Suprapubic skin (tissue), 4 donors: Measurements from ENCODE around the gene PRMT7. TPM values are rescaled to one million over a fixed set of nuclear protein-coding genes. Genes with fewer than 3 reads are reported as not detected.

ENCODE experiments used
- DNase-seq, 2 donors: peaks; one replicate each; pipeline ENCODE4 v3.0.0-alpha.2; 2019; ENCODE audit warnings: low spot score in 2 of 2
- H3K27ac ChIP-seq: fragments of 200-600 bp; sonication (generic); one replicate; pipeline ENCODE4 v1.5.1; 2019
- H3K27me3 ChIP-seq: fragments of 200-600 bp; sonication (generic); one replicate; pipeline ENCODE4 v1.5.1; 2019
- H3K36me3 ChIP-seq: fragments of 200-600 bp; sonication (generic); one replicate; pipeline ENCODE4 v1.5.1; 2019
- H3K4me1 ChIP-seq: fragments of 200-600 bp; sonication (generic); one replicate; pipeline ENCODE4 v1.5.1; 2019
- H3K4me3 ChIP-seq: fragments of 200-600 bp; sonication (generic); one replicate; pipeline ENCODE4 v1.5.1; 2019; ENCODE audit warnings: mild to moderate bottlenecking
- H3K9me3 ChIP-seq: fragments of 200-600 bp; sonication (generic); one replicate; pipeline ENCODE4 v1.5.1; 2019
- EP300 ChIP-seq: sonication (generic); formaldehyde crosslinking; IDR thresholded peaks from one replicate; pipeline ENCODE4 v1.6.1; 2017; ENCODE audit warnings: antibody characterized with exemption
- POLR2A ChIP-seq, 2 donors: fragments of 450-650 bp; IDR thresholded peaks; one replicate each; pipeline ENCODE4 v1.6.1; 2017; ENCODE audit warnings: antibody characterized with exemption in 2 of 2, mild to moderate bottlenecking in 2 of 2, moderate library complexity in 2 of 2
- POLR2AphosphoS5 ChIP-seq, 3 donors: sonication (generic); formaldehyde crosslinking; IDR thresholded peaks; one replicate each; pipeline ENCODE4 v1.6.1; 2017; ENCODE audit warnings: antibody characterized with exemption in 3 of 3
- WGBS: methylation state at CpG from one replicate; pipeline ENCODE4 v1.1.5; 2018; 5-methylcytosine and 5-hydroxymethylcytosine counted together
- total RNA-seq, 4 donors: library from RNA; depleted of rRNA; stranded (reverse); fragments of >200 nt; gene quantifications; one replicate each; pipeline ENCODE4 v1.1.0, GENCODE V29; 2016
- TF ChIP-seq, protein P1 (sequence below), 2 donors: fragments of 200-600 bp in 1 of 2; fragments of 450-650 bp in 1 of 2; sonication (generic) in 1 of 2; IDR thresholded peaks; one replicate each; pipeline ENCODE4 v1.5.1; 2016 to 2019; ENCODE audit warnings: antibody characterized with exemption in 2 of 2, mild to moderate bottlenecking in 1 of 2, moderate library complexity in 1 of 2

The PRMT7 gene
- total RNA-seq, 4 donors from 2014 or later, result 38.8 to 101 (median 69.9) TPM

DNA sequence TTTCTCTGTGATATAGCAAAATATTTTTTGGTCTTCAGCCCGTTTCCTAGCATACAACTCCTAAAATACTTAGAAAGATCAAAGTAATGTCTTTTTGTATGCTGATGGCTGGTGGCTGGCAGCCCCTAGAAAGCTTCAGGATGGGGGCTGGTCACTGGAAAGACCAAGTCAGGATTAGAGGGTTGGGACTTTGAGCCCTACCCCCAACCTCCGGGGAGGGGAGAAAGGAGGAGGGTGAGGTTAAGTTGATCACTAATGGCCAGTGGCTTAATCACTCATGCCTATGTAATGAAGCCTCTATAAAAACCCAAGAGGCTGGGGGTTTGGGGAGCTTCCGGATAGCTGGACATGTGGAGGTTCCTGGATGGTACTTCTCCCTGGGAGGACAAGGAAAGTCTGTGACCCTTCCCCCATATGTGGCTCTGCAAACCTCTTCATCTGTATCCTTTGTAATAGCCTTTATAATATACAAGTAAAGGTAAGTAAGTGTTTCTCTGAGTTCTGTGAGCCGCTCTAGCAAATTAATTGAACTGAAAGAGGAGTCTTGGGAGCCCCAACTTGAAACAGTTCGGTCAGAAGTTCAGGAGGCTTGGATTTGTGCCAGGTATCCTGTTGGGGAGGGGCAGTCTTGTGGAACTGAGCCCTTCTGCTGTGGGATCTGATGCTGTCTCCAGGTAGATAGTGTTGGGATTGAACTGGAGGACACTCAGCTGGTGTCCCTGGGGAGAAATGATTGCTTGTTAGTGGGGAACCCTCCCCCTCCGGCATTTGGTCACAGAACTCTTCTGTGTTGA is 43.0 kb upstream of the PRMT7 start:
- TF ChIP-seq POLR2A (IDR thresholded peaks at IDR 0.05) (no peak), EP300 (no peak), POLR2AphosphoS5 (IDR thresholded peaks at IDR 0.05) (no peak)
- TF ChIP-seq, protein P1, sequence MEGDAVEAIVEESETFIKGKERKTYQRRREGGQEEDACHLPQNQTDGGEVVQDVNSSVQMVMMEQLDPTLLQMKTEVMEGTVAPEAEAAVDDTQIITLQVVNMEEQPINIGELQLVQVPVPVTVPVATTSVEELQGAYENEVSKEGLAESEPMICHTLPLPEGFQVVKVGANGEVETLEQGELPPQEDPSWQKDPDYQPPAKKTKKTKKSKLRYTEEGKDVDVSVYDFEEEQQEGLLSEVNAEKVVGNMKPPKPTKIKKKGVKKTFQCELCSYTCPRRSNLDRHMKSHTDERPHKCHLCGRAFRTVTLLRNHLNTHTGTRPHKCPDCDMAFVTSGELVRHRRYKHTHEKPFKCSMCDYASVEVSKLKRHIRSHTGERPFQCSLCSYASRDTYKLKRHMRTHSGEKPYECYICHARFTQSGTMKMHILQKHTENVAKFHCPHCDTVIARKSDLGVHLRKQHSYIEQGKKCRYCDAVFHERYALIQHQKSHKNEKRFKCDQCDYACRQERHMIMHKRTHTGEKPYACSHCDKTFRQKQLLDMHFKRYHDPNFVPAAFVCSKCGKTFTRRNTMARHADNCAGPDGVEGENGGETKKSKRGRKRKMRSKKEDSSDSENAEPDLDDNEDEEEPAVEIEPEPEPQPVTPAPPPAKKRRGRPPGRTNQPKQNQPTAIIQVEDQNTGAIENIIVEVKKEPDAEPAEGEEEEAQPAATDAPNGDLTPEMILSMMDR (IDR thresholded peaks at IDR 0.05), result no peak
- DNase-seq, result no peak
- Histone ChIP-seq H3K9me3 (no peaks in the 10 kb centered on the region), H3K36me3 (no peaks in the 10 kb centered on the region), H3K4me3 (no peak overlapping the region), H3K27ac (no peak overlapping the region), H3K4me1 (peaks cover 44% of the 10 kb centered on the region), H3K27me3 (no peaks in the 10 kb centered on the region)
- 66% methylated on average over 6 of the region's 6 CpGs for WGBS

- TF ChIP-seq, protein P1 (IDR thresholded peaks at IDR 0.05), result no peak
- TF ChIP-seq POLR2A (IDR thresholded peaks at IDR 0.05), result no peak
- no peak for TF ChIP-seq EP300
- TF ChIP-seq POLR2AphosphoS5 (IDR thresholded peaks at IDR 0.05), result no peak
- Histone ChIP-seq H3K4me1 (peaks cover 57% of the 10 kb centered on the region), H3K36me3 (peaks cover 7% of the 10 kb centered on the region), H3K27ac (no peak overlapping the region), H3K9me3 (no peaks in the 10 kb centered on the region), H3K27me3 (no peaks in the 10 kb centered on the region), H3K4me3 (no peak overlapping the region)
- WGBS, result 94% methylated on average over 4 of the region's 4 CpGs
- no peak for DNase-seq
Measured at GRCh38 chr16:68269793-68270192, 41.0 kb upstream of the PRMT7 start.

DNA sequence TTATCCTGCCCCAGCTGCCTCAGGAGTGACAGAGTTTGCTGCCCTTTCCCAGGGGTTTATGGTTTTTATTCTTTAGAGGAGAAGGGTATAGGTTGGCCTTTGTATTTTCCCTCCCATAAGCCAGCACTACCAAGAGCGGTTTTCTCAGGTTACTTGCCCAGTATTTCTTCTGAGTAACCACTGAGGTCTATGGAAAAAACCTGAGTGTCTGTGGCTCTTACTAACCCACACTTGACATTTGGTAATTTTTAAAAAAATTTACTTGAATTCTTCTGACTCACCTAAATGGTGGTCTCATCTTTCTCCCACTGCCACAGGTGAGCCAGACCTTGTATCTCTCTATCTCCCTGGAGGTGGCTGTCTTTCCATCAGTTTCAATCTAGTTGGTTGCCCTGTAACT is 40.5 kb upstream of the PRMT7 start:
- Histone ChIP-seq H3K27me3 (no peaks in the 10 kb centered on the region), H3K36me3 (peaks cover 10% of the 10 kb centered on the region), H3K4me3 (no peak overlapping the region), H3K9me3 (no peaks in the 10 kb centered on the region), H3K27ac (no peak overlapping the region), H3K4me1 (peaks cover 57% of the 10 kb centered on the region)
- no peak for DNase-seq
- TF ChIP-seq EP300, result no peak
- no peak for TF ChIP-seq POLR2AphosphoS5 (IDR thresholded peaks at IDR 0.05)
- TF ChIP-seq POLR2A (IDR thresholded peaks at IDR 0.05), result no peak
- TF ChIP-seq, protein P1 (IDR thresholded peaks at IDR 0.05), result no peak
- WGBS, result 0% methylated on average over 1 of the region's 1 CpG

GRCh38 chr16:68272507-68273209 is 38.2 kb upstream of the PRMT7 start:
- peaks cover 60% of the 10 kb centered on the region for H3K4me1 ChIP-seq
- H3K4me3 ChIP-seq, result no peak overlapping the region
- TF ChIP-seq, protein P1 (IDR thresholded peaks at IDR 0.05), result no peak
- TF ChIP-seq POLR2A (IDR thresholded peaks at IDR 0.05), result no peak
- TF ChIP-seq POLR2AphosphoS5 (IDR thresholded peaks at IDR 0.05), result no peak
- TF ChIP-seq EP300, result no peak

DNA sequence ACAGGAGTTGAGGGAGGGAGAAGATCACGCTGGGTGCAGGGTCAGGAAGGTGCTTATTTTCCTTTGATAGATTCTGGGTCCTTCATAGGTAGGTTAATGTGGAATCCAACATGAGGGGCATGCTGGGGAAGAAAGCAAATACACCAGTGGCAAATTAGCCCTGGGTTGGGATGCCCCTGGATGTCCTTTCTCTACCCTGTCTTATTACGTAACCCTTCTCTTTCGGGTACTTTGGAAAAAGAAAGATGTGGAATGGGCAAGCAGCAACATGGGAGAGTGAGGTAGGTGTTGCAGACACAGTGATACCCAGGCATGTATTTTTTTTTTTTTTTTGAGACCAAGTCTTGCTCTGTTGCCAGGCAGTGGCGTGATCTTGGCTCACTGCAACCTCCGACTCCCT is 37.4 kb upstream of the PRMT7 start:
- Histone ChIP-seq H3K4me3 (no peak overlapping the region), H3K4me1 (peaks cover 58% of the 10 kb centered on the region), H3K36me3 (peaks cover 10% of the 10 kb centered on the region), H3K9me3 (no peaks in the 10 kb centered on the region), H3K27ac (no peak overlapping the region), H3K27me3 (no peaks in the 10 kb centered on the region)
- DNase-seq, result no peak
- TF ChIP-seq POLR2AphosphoS5 (IDR thresholded peaks at IDR 0.05) (no peak), EP300 (no peak), POLR2A (IDR thresholded peaks at IDR 0.05) (no peak)
- TF ChIP-seq, protein P1 (IDR thresholded peaks at IDR 0.05), result no peak
- 70% methylated on average over 5 of the region's 5 CpGs for WGBS

More at GRCh38 chr16:68272507-68273209, 38.2 kb upstream of the PRMT7 start:
- H3K9me3 ChIP-seq, result no peaks in the 10 kb centered on the region
- WGBS, result 78% methylated on average over 4 of the region's 4 CpGs
- H3K27ac ChIP-seq, result peak overlapping the region; percentile 37
- no peaks in the 10 kb centered on the region for H3K27me3 ChIP-seq
- no peak for DNase-seq
- peaks cover 10% of the 10 kb centered on the region for H3K36me3 ChIP-seq
